ENCODE measurements around the gene TMEM106C.

The TMEM106C gene

GRCh38 chr12:47946413-47947323 lies 16.7 kb upstream of the TMEM106C start:
- DNase-seq (ENCODE audit: low spot score) = peak; percentile 40
- no peak for TF ChIP-seq CTCF (IDR thresholded peaks at IDR 0.05; ENCODE audit: borderline replicate concordance, control extremely low read depth, extremely low read depth, insufficient read depth, missing control alignments)
- in situ Hi-C loops (cut with MboI; ENCODE audit: low sequenced_read_pairs, unreplicated experiment) = no loop called here

- in situ Hi-C loops (cut with MboI; ENCODE audit: low sequenced_read_pairs, unreplicated experiment) = no loop called here
- no peak for DNase-seq (ENCODE audit: low spot score)
Measured at GRCh38 chr12:47947341-47947740, 16.1 kb upstream of the TMEM106C start.

GRCh38 chr12:47949441-47950341 lies 13.7 kb upstream of the TMEM106C start:
- in situ Hi-C loops (cut with MboI; ENCODE audit: low sequenced_read_pairs, unreplicated experiment) = loop anchor here (25.0 kb wide), 1 partner anchor 213 kb away; the partner anchor contains the start of gene ASB8
- TF ChIP-seq CTCF (IDR thresholded peaks at IDR 0.05; ENCODE audit: borderline replicate concordance, control extremely low read depth, extremely low read depth, insufficient read depth, missing control alignments) = peak; percentile 88
- peak; percentile 83 for DNase-seq (ENCODE audit: low spot score)

More at GRCh38 chr12:47947341-47947740, 16.1 kb upstream of the TMEM106C start:
- no peak for TF ChIP-seq CTCF (IDR thresholded peaks at IDR 0.05; ENCODE audit: borderline replicate concordance, control extremely low read depth, extremely low read depth, insufficient read depth, missing control alignments)

- DNase-seq (ENCODE audit: low spot score) = no peak
- TF ChIP-seq CTCF (IDR thresholded peaks at IDR 0.05; ENCODE audit: borderline replicate concordance, control extremely low read depth, extremely low read depth, insufficient read depth, missing control alignments) = no peak
- in situ Hi-C loops (cut with MboI; ENCODE audit: low sequenced_read_pairs, unreplicated experiment) = loop anchor here (25.0 kb wide), 1 partner anchor 211 kb away; the partner anchor contains the start of gene ASB8
Measured at GRCh38 chr12:47950856-47951468, 12.4 kb upstream of the TMEM106C start.

GRCh38 chr12:47954058-47954457 lies 9.3 kb upstream of the TMEM106C start:
- TF ChIP-seq CTCF (IDR thresholded peaks at IDR 0.05; ENCODE audit: borderline replicate concordance, control extremely low read depth, extremely low read depth, insufficient read depth, missing control alignments) = no peak
- in situ Hi-C loops (cut with MboI; ENCODE audit: low sequenced_read_pairs, unreplicated experiment) = loop anchor here (25.0 kb wide), 1 partner anchor 208 kb away; the partner anchor contains the start of gene ASB8
- no peak for DNase-seq (ENCODE audit: low spot score)
